Measurements from ENCODE around the gene MTUS2.

GRCh38 chr13:29111446-29111845, 291.3 kb downstream of the MTUS2 start:
- TF ChIP-seq CTCF (IDR thresholded peaks at IDR 0.05), result no peak
- TF ChIP-seq POLR2A (IDR thresholded peaks at IDR 0.05), result no peak

All from body of pancreas (tissue), 4 donors.